A673 (cell line): Measurements from ENCODE around the gene KIR2DL3. TPM values are rescaled to one million over a fixed set of nuclear protein-coding genes. Genes with fewer than 3 reads are reported as not detected.
"Not testable (repeated sequence)": the region's sequence is repeated elsewhere in the genome, so short reads cannot be mapped to it uniquely, and the experiment has no call there.

Experiments used
- BruUV-seq: library from RNA; stranded (reverse); fragments of 400-500 nt; replicated peaks from 2 replicates; lab custom pipeline; 2021; lab: Mats Ljungman, UMichigan
- CTCF ChIA-PET: fragments of 300-600 bp; sonication (Branson Sonifier 250); formaldehyde crosslinking; loops from one replicate; lab custom pipeline; 2022; ENCODE audit warnings: antibody characterized with exemption; lab: Charles Lee
- POLR2A ChIA-PET: fragments of 300-600 bp; sonication (Branson Sonifier 250); formaldehyde crosslinking; loops from one replicate; lab custom pipeline; 2022; ENCODE audit warnings: antibody characterized with exemption; ENCODE audit not compliant: low non-redundant PET; lab: Charles Lee
- DNase-seq: peaks from one replicate; pipeline ENCODE4 v3.0.0-alpha.2; 2015; ENCODE audit warnings: low spot score
- H3K27ac ChIP-seq: fragments of 200-600 bp; sonication (generic); 2 replicates; pipeline ENCODE4 v1.5.1; 2016; ENCODE audit warnings: mixed run types, low read depth, mild to moderate bottlenecking, mixed read lengths, antibody characterized with exemption, low read length; ENCODE audit not compliant: poor library complexity, severe bottlenecking
- H3K27me3 ChIP-seq: fragments of 200-600 bp; sonication (generic); replicated peaks from 2 replicates; pipeline ENCODE4 v1.6.1; 2017; ENCODE audit warnings: mixed run types, low read depth, mild to moderate bottlenecking, mixed read lengths, antibody characterized with exemption, low read length; ENCODE audit not compliant: insufficient read depth, poor library complexity
- H3K36me3 ChIP-seq: fragments of 200-600 bp; sonication (generic); 2 replicates; pipeline ENCODE4 v1.6.1; 2016; ENCODE audit warnings: mixed run types, mild to moderate bottlenecking, mixed read lengths, antibody characterized with exemption, low read length; ENCODE audit not compliant: insufficient read depth, poor library complexity, severe bottlenecking
- H3K4me1 ChIP-seq: fragments of 200-600 bp; sonication (generic); 2 replicates; pipeline ENCODE4 v1.6.1; 2017; ENCODE audit warnings: mixed run types, mild to moderate bottlenecking, mixed read lengths, antibody characterized with exemption, low read length; ENCODE audit not compliant: insufficient read depth, poor library complexity, severe bottlenecking
- H3K4me3 ChIP-seq: fragments of 200-600 bp; sonication (generic); 2 replicates; pipeline ENCODE4 v1.5.1; 2016; ENCODE audit warnings: low read depth, mixed run types, mild to moderate bottlenecking, mixed read lengths, low read length; ENCODE audit not compliant: poor library complexity, severe bottlenecking
- H3K9me3 ChIP-seq: fragments of 200-600 bp; sonication (generic); 2 replicates; pipeline ENCODE4 v1.6.1; 2016; ENCODE audit warnings: mixed run types, low read depth, mild to moderate bottlenecking, mixed read lengths, antibody characterized with exemption, low read length; ENCODE audit not compliant: poor library complexity, severe bottlenecking
- intact Hi-C: fragments of 100-400 bp; cut with micrococcal nuclease; formaldehyde crosslinking; loops from one replicate; pipeline ENCODE4 v1.10.0; 2022; ENCODE audit not compliant: unreplicated experiment
- total RNA-seq: library from RNA; stranded (reverse); gene quantifications from 2 replicates; pipeline ENCODE4 v1.2.3, GENCODE V29; 2021

The KIR2DL3 gene
- total RNA-seq, 1 experiment from 2014 or later, result not detected

GRCh38 chr19:54770511-54770910 lies 32.2 kb downstream of the KIR2DL3 start:
- CTCF ChIA-PET, H3K36me3 ChIP-seq, H3K27me3 ChIP-seq, H3K4me1 ChIP-seq, H3K9me3 ChIP-seq, BruUV-seq, DNase-seq, H3K27ac ChIP-seq, POLR2A ChIA-PET, H3K4me3 ChIP-seq: not testable (repeated sequence)
- intact Hi-C loops, result loop anchor here (5.0 kb wide), 1 partner anchor 77 kb away; no protein-coding TSS in a partner anchor

GRCh38 chr19:54771018-54771960 lies 33.0 kb downstream of the KIR2DL3 start:
- CTCF ChIA-PET, POLR2A ChIA-PET, H3K36me3 ChIP-seq, H3K27me3 ChIP-seq, DNase-seq, BruUV-seq, H3K9me3 ChIP-seq, H3K4me3 ChIP-seq, H3K4me1 ChIP-seq, H3K27ac ChIP-seq: not testable (repeated sequence)
- intact Hi-C loops, result loop anchor here (5.0 kb wide), 1 partner anchor 76 kb away; no protein-coding TSS in a partner anchor

DNA sequence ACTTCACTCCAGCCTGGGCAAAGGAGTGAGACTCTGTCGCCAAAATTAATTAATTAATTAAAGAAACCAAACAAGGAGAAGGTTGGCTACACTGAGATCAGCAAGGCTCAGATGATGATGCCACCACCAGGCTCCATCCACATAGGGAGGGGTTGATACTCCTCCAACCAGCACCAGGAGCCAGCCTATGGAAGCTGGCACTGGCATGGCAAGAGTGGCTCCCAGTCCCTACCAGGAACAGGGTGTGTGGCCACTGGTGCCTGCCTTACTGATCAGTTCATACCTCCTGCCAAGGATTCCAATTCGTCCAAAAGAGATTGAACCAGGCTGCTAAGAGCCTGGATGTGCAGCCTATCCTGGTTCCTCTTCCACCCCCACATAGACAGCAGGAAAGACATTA lies 34.4 kb downstream of the KIR2DL3 start:
- H3K4me3 ChIP-seq, DNase-seq, H3K27ac ChIP-seq, H3K36me3 ChIP-seq, H3K9me3 ChIP-seq, BruUV-seq, POLR2A ChIA-PET, CTCF ChIA-PET, H3K4me1 ChIP-seq, H3K27me3 ChIP-seq: not testable (repeated sequence)
- intact Hi-C loops, result loop anchor here (5.0 kb wide), 1 partner anchor 75 kb away; no protein-coding TSS in a partner anchor

DNA sequence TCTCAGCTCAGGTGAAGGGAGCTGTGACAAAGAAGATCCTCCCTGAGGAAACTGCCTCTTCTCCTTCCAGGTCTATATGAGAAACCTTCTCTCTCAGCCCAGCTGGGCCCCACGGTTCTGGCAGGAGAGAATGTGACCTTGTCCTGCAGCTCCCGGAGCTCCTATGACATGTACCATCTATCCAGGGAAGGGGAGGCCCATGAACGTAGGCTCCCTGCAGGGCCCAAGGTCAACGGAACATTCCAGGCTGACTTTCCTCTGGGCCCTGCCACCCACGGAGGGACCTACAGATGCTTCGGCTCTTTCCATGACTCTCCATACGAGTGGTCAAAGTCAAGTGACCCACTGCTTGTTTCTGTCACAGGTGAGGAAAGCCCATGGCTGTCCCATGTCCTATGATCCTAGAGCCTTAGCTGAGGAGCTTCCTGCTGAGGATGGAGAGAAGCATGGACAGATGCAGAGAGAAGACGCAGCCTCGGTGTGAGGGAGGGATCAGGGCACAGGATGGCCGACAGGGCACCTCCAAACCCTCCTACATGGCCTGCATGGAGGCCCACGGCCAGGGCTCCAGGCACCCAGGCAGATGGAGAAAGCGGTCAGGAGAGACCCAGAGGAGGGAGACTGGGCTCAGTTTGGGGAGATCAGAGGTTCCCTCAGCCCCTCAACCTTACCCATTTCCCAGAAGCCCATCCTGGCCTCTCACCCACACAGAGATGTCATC lies 36.9 kb downstream of the KIR2DL3 start:
- intact Hi-C loops, CTCF ChIA-PET, H3K4me1 ChIP-seq, H3K36me3 ChIP-seq, POLR2A ChIA-PET, H3K27me3 ChIP-seq, H3K4me3 ChIP-seq, DNase-seq, H3K27ac ChIP-seq, BruUV-seq, H3K9me3 ChIP-seq: not testable (repeated sequence)

DNA sequence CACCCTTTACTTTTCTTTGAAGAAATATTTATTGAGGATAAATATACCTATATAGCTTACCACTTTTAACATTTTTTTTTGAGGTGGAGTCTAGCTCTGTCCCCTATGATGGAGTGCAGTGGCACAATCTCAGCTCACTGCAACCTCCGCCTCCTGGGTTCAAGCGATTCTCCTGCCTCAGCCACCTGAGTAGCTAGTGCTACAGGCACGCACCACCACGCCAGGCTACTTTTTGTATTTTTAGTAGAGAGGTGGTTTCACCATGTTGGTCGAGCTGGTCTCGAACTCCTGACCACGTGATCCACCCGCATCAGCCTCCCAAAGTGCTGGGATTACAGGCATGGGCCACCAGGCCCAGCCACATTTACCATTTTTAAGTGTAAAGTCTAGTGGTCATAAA lies 37.5 kb downstream of the KIR2DL3 start:
- not testable (repeated sequence) for H3K9me3 ChIP-seq

GRCh38 chr19:54777851-54778250 lies 39.5 kb downstream of the KIR2DL3 start:
- H3K9me3 ChIP-seq, H3K27me3 ChIP-seq, BruUV-seq, H3K4me1 ChIP-seq, CTCF ChIA-PET, H3K4me3 ChIP-seq, DNase-seq, POLR2A ChIA-PET, H3K27ac ChIP-seq, intact Hi-C loops, H3K36me3 ChIP-seq: not testable (repeated sequence)

More for the DNA sequence above, 37.5 kb downstream of the KIR2DL3 start:
- H3K4me3 ChIP-seq, CTCF ChIA-PET, H3K27ac ChIP-seq, H3K27me3 ChIP-seq, H3K4me1 ChIP-seq, BruUV-seq, POLR2A ChIA-PET, intact Hi-C loops, H3K36me3 ChIP-seq, DNase-seq: not testable (repeated sequence)

DNA sequence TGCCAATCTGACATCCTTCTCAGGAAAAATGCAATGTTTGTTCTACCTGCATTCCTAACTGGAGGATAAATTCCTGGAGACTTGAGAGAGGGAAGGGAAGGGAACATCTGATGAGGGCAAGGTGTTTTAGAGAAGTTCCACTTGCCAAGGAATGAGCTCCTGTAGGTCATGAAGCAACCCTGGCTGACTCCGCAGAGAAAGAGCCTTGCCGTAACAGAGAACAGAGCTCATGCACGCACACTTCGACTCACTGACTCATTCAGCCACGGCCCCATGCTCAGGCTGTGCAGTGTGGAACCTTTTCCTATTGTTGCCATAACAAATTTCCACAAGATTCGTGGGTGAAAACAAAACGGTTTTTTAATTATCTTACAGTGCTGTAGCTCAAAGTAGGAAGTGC lies 40.6 kb downstream of the KIR2DL3 start:
- POLR2A ChIA-PET, CTCF ChIA-PET: not testable (repeated sequence)

More for the DNA sequence above, 40.6 kb downstream of the KIR2DL3 start:
- DNase-seq, intact Hi-C loops, H3K27ac ChIP-seq, BruUV-seq, H3K4me1 ChIP-seq, H3K36me3 ChIP-seq, H3K9me3 ChIP-seq, H3K4me3 ChIP-seq, H3K27me3 ChIP-seq: not testable (repeated sequence)
